GM15510 (cell line): ENCODE results near the gene CELA2A.

Source experiments
- POLR2A ChIP-seq: IDR thresholded peaks from 3 replicates; pipeline ENCODE4 v1.6.1; 2011; ENCODE audit warnings: borderline replicate concordance; ENCODE audit not compliant: insufficient read length; ENCODE audit errors: extremely low read depth

Gene CELA2A

GRCh38 chr1:15431571-15431948 is 25.0 kb upstream of the CELA2A start:
- no peak for TF ChIP-seq POLR2A

- TF ChIP-seq POLR2A: no peak
Measured at GRCh38 chr1:15432324-15432723, 24.2 kb upstream of the CELA2A start.

GRCh38 chr1:15433471-15433870 is 23.1 kb upstream of the CELA2A start:
- TF ChIP-seq POLR2A: no peak

GRCh38 chr1:15435239-15436077 is 21.1 kb upstream of the CELA2A start:
- TF ChIP-seq POLR2A: no peak

GRCh38 chr1:15436881-15437442 is 19.6 kb upstream of the CELA2A start:
- no peak for TF ChIP-seq POLR2A

GRCh38 chr1:15439325-15439724 is 17.2 kb upstream of the CELA2A start:
- no peak for TF ChIP-seq POLR2A

- no peak for TF ChIP-seq POLR2A
Measured at GRCh38 chr1:15440357-15440756, 16.2 kb upstream of the CELA2A start.

- TF ChIP-seq POLR2A: no peak
Measured at GRCh38 chr1:15441247-15441646, 15.3 kb upstream of the CELA2A start.

- no peak for TF ChIP-seq POLR2A
Measured at GRCh38 chr1:15442119-15442518, 14.4 kb upstream of the CELA2A start.

- TF ChIP-seq POLR2A: no peak
Measured at GRCh38 chr1:15442759-15443158, 13.8 kb upstream of the CELA2A start.

GRCh38 chr1:15443281-15443680 is 13.3 kb upstream of the CELA2A start:
- TF ChIP-seq POLR2A: no peak

- no peak for TF ChIP-seq POLR2A
Measured at GRCh38 chr1:15444468-15445389, 11.8 kb upstream of the CELA2A start.

- no peak for TF ChIP-seq POLR2A
Measured at GRCh38 chr1:15445390-15446122, 11.0 kb upstream of the CELA2A start.

- TF ChIP-seq POLR2A: no peak
Measured at GRCh38 chr1:15446212-15446611, 10.3 kb upstream of the CELA2A start.

GRCh38 chr1:15448877-15449462 is 7.6 kb upstream of the CELA2A start:
- no peak for TF ChIP-seq POLR2A

GRCh38 chr1:15449567-15449966 is 7.0 kb upstream of the CELA2A start:
- TF ChIP-seq POLR2A: no peak
